Inflammatory macrophage treated with lipopolysaccharide for 4 hours (primary cell): Measurements from ENCODE around the gene CACNB1.
"Not testable (repeated sequence)": the region's sequence is repeated elsewhere in the genome, so short reads cannot be mapped to it uniquely, and the experiment has no call there.

ENCODE experiments used
- DNase-seq: peaks from one replicate; pipeline ENCODE4 v3.0.0-alpha.2; 2020

CACNB1 gene

GRCh38 chr17:39150104-39150634 lies 47.3 kb downstream of the CACNB1 start:
- DNase-seq, result no peak

DNA sequence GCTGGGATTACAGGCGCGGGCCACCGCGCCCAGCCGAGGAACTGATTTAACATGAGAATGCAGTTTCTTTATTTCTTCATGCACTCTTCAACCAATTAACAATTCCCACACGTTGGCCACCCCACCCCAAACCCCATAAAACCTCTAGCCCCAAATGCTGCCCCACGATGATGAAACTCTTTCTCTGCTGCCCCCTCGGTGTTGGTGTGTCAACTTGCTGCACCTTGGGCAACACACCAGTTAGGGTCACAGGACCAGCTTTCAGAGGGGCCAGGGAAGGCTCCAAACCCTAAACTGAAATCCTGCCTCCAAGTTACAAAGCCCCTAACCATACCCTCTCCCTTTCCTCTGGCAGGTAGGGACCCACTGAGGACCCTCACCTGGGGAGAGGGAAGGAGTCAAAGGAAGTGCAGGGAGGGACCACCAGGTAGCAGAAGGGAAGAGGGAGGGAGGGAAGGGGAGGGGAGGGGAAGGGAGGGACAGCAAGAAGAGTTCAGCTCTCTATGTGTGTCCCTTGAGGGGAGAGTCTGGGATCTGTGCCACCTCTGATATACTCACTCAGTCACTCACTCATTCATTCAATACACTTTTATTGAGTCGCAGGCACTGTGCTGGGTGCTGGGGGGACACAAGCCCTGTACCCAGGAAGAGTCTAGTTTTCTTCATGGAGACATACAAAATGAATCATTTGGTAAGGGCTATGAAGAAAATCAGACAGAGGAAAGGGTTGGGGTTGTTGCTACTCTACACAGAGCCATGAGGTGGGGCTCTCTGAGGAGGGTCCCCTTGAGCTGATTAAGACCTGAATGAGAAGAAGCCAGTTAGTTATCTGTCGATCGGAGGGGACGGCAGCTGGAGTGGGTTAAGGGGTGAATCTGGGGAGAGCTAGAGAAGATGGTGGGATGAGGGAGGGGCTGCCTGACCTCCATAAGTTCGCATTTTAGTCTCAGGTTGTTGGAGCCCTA lies 50.0 kb downstream of the CACNB1 start:
- no peak for DNase-seq

DNA sequence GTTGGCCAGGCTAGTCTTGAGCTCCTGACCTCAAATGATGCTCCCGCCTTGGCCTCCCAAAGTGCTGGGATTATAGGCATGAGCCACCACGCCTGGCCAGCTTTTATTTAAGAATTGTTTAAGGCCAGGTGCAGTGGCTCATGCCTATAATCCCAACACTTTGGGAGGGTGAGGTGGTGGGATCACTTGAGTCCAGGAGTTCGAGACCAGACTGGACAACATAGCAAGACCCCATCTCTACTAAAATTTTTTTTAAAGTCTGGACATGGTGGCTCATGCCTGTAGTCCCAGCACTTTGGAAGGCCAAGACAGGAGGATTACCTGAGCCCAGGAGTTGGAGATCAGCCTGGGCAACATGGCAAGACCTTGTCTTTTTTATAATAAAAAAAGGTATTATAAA lies 51.2 kb downstream of the CACNB1 start:
- DNase-seq, result no peak

- no peak for DNase-seq
These were observed 52.3 kb downstream of the CACNB1 start for GRCh38 chr17:39145143-39145542.

- no peak for DNase-seq
These were observed 53.0 kb downstream of the CACNB1 start for GRCh38 chr17:39144416-39144840.

- DNase-seq, result no peak
These were observed 53.8 kb downstream of the CACNB1 start for GRCh38 chr17:39143552-39144093.

GRCh38 chr17:39141915-39142664 lies 55.4 kb downstream of the CACNB1 start:
- DNase-seq, result no peak

DNA sequence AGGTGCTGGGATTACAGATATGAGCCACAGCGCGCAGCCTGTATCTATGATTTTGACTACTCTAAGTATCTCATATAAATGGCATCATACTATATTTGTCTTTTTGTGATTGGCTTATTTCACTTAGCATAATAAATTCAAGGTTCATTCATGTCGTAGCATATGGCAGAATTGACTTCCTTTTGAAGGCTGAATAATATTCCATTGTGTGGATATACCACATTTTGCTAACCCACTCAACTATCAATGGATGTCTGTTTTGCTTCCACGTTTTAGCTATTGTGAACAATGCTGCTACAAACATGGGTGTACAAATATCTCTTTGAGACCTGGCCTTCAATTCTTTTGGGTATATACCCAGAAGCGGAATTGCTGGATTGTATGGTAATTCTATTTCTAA lies 56.2 kb downstream of the CACNB1 start:
- no peak for DNase-seq

- no peak for DNase-seq
These were observed 57.9 kb downstream of the CACNB1 start for GRCh38 chr17:39139561-39139960.

DNA sequence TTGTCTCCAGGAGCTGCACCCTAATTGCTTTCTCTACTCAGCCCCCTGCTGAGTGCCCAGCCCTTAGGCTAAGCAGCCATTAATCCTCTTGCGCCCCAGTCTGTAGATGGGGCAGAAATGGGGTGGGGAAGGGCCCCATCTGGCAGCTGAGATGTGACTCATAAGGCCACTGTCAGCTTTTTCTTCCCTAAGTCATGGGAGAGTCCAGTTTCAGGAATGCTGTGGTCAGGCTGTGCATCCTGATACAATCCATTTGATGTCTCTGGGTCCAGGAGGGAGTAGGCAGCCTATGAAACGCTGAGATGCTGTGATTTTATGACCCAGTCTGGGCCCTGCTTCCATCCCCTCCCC lies 58.3 kb downstream of the CACNB1 start:
- no peak for DNase-seq

GRCh38 chr17:39138431-39139160 lies 58.9 kb downstream of the CACNB1 start:
- DNase-seq, result no peak

GRCh38 chr17:39134878-39135277 lies 62.6 kb downstream of the CACNB1 start:
- DNase-seq, result no peak

- DNase-seq, result no peak
These were observed 65.3 kb downstream of the CACNB1 start for GRCh38 chr17:39132192-39132610.

GRCh38 chr17:39131616-39132015 lies 65.9 kb downstream of the CACNB1 start:
- no peak for DNase-seq

GRCh38 chr17:39130205-39130604 lies 67.3 kb downstream of the CACNB1 start:
- DNase-seq, result no peak

DNA sequence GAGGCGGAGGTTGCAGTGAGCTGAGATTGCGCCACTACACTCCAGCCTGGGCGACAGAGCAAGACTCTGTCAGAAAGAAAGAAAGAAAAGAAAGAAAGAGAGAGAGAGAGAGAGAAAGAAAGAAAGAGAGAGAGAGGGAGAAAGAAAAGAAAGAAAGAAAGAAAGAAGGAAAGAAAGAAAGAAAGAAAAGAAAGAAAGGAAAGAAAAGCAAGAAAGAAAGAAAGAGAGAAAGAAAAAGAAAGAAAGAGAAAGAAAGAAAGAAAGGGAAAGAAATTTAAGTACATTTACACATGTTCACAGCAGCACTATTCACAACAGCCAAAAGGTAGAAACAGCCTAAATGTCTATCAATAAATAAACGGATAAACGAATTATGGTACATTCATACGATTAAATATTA lies 67.9 kb downstream of the CACNB1 start:
- DNase-seq, result not testable (repeated sequence)

DNA sequence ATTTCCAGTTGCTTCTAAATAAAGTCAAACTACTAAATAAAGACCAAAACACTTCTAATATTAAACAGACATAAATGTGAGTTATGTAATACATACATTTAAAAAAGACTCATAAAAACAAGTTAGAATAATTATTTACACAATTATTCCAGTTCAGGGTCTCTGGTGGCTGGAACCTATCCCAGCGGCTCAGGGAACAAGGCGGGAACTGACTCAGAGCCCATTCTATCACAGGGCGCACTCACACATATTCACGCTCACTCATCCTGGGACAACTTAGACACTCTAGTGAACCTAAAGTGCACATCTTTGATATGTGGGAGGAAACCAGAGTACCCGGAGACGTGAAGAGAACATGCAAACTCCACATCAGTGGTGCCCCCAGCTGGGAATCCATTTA lies 71.0 kb downstream of the CACNB1 start:
- no peak for DNase-seq

DNA sequence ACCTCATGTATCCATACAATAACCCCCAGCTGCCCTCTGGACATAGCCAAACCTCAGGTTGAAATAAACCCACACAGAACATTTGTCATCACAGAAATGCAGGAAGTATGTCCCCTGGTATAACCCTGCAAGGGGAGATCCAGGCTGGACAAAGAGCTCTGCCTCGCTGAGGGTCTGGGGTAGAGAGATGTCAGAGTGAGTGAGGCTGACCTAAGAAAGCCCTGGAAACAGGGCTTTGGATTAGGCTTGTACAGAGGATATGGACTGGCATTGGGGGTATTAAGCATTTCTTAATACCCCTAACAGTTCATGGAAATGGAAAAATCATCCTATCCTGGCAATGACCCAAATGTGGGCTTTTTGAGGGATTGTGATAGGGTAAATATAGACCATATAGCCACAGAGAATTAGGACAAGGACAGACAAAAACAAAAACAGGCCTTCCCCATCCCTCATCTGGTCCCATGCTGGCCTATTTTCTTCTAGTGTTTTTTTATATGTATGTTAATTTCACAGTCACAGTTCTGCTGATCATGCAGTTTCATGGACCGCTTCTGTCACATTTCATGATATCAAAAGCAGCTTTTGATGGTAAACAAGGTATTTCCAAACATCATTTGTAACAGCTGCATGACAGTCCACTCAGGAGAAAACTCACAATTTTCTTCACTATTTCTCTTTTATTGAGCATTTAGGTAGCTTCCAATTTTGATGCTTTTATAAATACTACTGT lies 72.2 kb downstream of the CACNB1 start:
- DNase-seq, result no peak

DNA sequence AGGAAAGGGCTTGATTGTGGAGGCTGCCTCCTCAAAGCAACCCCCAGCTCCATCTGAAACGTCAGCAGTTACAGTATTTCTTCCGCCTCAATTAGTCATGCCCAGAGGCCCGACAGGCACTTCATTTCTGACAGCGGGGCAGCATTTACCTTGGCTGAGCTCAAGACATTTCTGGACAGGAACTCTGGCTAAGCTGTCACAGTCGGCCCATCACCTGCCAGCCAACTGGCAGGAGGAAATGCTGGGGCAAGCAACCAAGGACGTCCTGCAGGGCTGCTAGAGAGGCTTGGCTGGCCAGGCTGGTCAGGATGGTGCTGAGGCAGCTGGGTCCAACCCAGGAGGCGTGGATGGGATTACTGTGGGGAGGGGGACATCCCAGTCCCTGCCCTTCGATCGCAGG lies 73.8 kb downstream of the CACNB1 start:
- no peak for DNase-seq
